H9 (cell line): ENCODE data around the gene SPCS1. TPM values are rescaled to one million over a fixed set of nuclear protein-coding genes. Genes with fewer than 3 reads are reported as not detected.

Source experiments
- DNase-seq: peaks from one replicate; pipeline ENCODE4 v3.0.0-alpha.2; 2017
- H2AFZ ChIP-seq: one replicate; pipeline ENCODE4 v1.6.1; 2013; ENCODE audit warnings: mild to moderate bottlenecking, low read length, control low read depth, moderate library complexity
- H2AK5ac ChIP-seq: 2 replicates; pipeline ENCODE4 v1.6.1; 2013; ENCODE audit warnings: low read length, control low read depth, mixed read lengths; ENCODE audit not compliant: insufficient read length
- H2BK120ac ChIP-seq: one replicate; pipeline ENCODE4 v1.6.1; 2013; ENCODE audit warnings: low read depth, mild to moderate bottlenecking, low read length, control low read depth, inconsistent platforms; ENCODE audit not compliant: poor library complexity, severe bottlenecking
- H2BK12ac ChIP-seq: 2 replicates; pipeline ENCODE4 v1.6.1; 2013; ENCODE audit warnings: low read length, control low read depth, mixed read lengths, low read depth; ENCODE audit not compliant: insufficient read length
- H2BK15ac ChIP-seq: 2 replicates; pipeline ENCODE4 v1.6.1; 2013; ENCODE audit warnings: low read depth, low read length, control low read depth
- H2BK20ac ChIP-seq: one replicate; pipeline ENCODE4 v1.6.1; 2013; ENCODE audit warnings: low read depth, mild to moderate bottlenecking, low read length, control low read depth, inconsistent platforms; ENCODE audit not compliant: poor library complexity, severe bottlenecking
- H2BK5ac ChIP-seq: 2 replicates; pipeline ENCODE4 v1.6.1; 2013; ENCODE audit warnings: low read length, control low read depth, mixed read lengths; ENCODE audit not compliant: insufficient read length
- H3K14ac ChIP-seq: 2 replicates; pipeline ENCODE4 v1.6.1; 2013; ENCODE audit warnings: low read length, control low read depth; ENCODE audit not compliant: insufficient read depth
- H3K18ac ChIP-seq: 2 replicates; pipeline ENCODE4 v1.6.1; 2013; ENCODE audit warnings: low read depth, mild to moderate bottlenecking, mixed read lengths, low read length, control low read depth; ENCODE audit not compliant: insufficient read length
- H3K23ac ChIP-seq: 2 replicates; pipeline ENCODE4 v1.6.1; 2013; ENCODE audit warnings: low read length, control low read depth, mixed read lengths, low read depth; ENCODE audit not compliant: insufficient read length
- H3K23me2 ChIP-seq: 2 replicates; pipeline ENCODE4 v1.6.1; 2013; ENCODE audit warnings: low read depth, mild to moderate bottlenecking, mixed read lengths, low read length, control low read depth; ENCODE audit not compliant: insufficient read length, poor library complexity, severe bottlenecking
- H3K27ac ChIP-seq: 2 replicates; pipeline ENCODE4 v1.5.1; 2013; ENCODE audit warnings: low read length, control low read depth, mixed read lengths, low read depth; ENCODE audit not compliant: insufficient read length
- H3K27me3 ChIP-seq: 2 replicates; pipeline ENCODE4 v1.6.1; 2013; ENCODE audit warnings: low read length, control low read depth, inconsistent platforms; ENCODE audit not compliant: insufficient read depth
- H3K4ac ChIP-seq: 2 replicates; pipeline ENCODE4 v1.6.1; 2013; ENCODE audit warnings: low read depth, mild to moderate bottlenecking, control low read depth, inconsistent platforms, low read length, moderate library complexity
- H3K4me1 ChIP-seq: 2 replicates; pipeline ENCODE4 v1.6.1; 2013; ENCODE audit warnings: low read length, control low read depth, inconsistent platforms; ENCODE audit not compliant: insufficient read depth
- H3K4me2 ChIP-seq: 2 replicates; pipeline ENCODE4 v1.6.1; 2013; ENCODE audit warnings: low read length, control low read depth, mixed read lengths; ENCODE audit not compliant: insufficient read length, insufficient read depth
- H3K56ac ChIP-seq: 2 replicates; pipeline ENCODE4 v1.6.1; 2013; ENCODE audit warnings: low read depth, mild to moderate bottlenecking, mixed read lengths, low read length, control low read depth; ENCODE audit not compliant: insufficient read length
- H3K79me1 ChIP-seq: 2 replicates; pipeline ENCODE4 v1.6.1; 2013; ENCODE audit warnings: low read depth, mild to moderate bottlenecking, moderate library complexity, low read length, control low read depth, inconsistent platforms; ENCODE audit not compliant: insufficient read depth, poor library complexity, severe bottlenecking
- H3K79me2 ChIP-seq: 2 replicates; pipeline ENCODE4 v1.6.1; 2013; ENCODE audit warnings: low read length, control low read depth, inconsistent platforms; ENCODE audit not compliant: insufficient read depth
- H3K9ac ChIP-seq: 2 replicates; pipeline ENCODE4 v1.6.1; 2013; ENCODE audit warnings: low read length, control low read depth, mixed read lengths; ENCODE audit not compliant: insufficient read length; ENCODE audit errors: extremely low read depth
- H3K9me3 ChIP-seq: one replicate; pipeline ENCODE4 v1.6.1; 2013; ENCODE audit warnings: low read depth, low read length, inconsistent platforms; ENCODE audit not compliant: control insufficient read depth
- H3T11ph ChIP-seq: one replicate; pipeline ENCODE4 v1.6.1; 2013; ENCODE audit warnings: mild to moderate bottlenecking, low read length, control low read depth, inconsistent platforms
- H4K20me1 ChIP-seq: one replicate; pipeline ENCODE4 v1.6.1; 2013; ENCODE audit not compliant: control insufficient read depth, insufficient read length, insufficient read depth
- H4K5ac ChIP-seq: 2 replicates; pipeline ENCODE4 v1.6.1; 2013; ENCODE audit warnings: low read depth, mild to moderate bottlenecking, mixed read lengths, low read length, control low read depth; ENCODE audit not compliant: insufficient read length
- H4K8ac ChIP-seq: replicated peaks from 2 replicates; pipeline ENCODE4 v1.6.1; 2013; ENCODE audit warnings: low read length, control low read depth, mixed read lengths, low read depth; ENCODE audit not compliant: insufficient read length
- H4K91ac ChIP-seq: 2 replicates; pipeline ENCODE4 v1.6.1; 2013; ENCODE audit warnings: low read depth, mild to moderate bottlenecking, moderate library complexity, mixed read lengths, low read length, control low read depth; ENCODE audit not compliant: insufficient read length
- H3K27ac Mint-ChIP-seq, 3 experiments: 2 replicates in 2 of 3; 3 replicates in 1 of 3; pipeline ENCODE4 v1.8.0; 2020 to 2021; ENCODE audit warnings: mixed read lengths in 3 of 3, mild to moderate bottlenecking in 1 of 3, moderate library complexity in 1 of 3
- H3K27me3 Mint-ChIP-seq: 2 replicates; pipeline ENCODE4 v1.8.0; 2021; ENCODE audit warnings: low read depth, mild to moderate bottlenecking, moderate library complexity, mixed read lengths
- H3K36me3 Mint-ChIP-seq, 3 experiments: 2 replicates in 2 of 3; 3 replicates in 1 of 3; pipeline ENCODE4 v1.8.0; 2020 to 2021; ENCODE audit warnings: low read depth in 3 of 3, mixed read lengths in 3 of 3; ENCODE audit not compliant: insufficient read depth in 1 of 3
- H3K4me1 Mint-ChIP-seq, 2 experiments: 2 replicates each; pipeline ENCODE4 v1.8.0; 2020; ENCODE audit warnings: mixed read lengths in 2 of 2
- H3K4me3 Mint-ChIP-seq, 2 experiments: 2 replicates in 1 of 2; 3 replicates in 1 of 2; pipeline ENCODE4 v1.8.0; 2020 to 2021; ENCODE audit warnings: mild to moderate bottlenecking in 2 of 2, mixed read lengths in 2 of 2, moderate library complexity in 1 of 2
- H3K9me3 Mint-ChIP-seq, 2 experiments: 2 replicates in 1 of 2; 3 replicates in 1 of 2; pipeline ENCODE4 v1.8.0; 2020; ENCODE audit warnings: mild to moderate bottlenecking in 2 of 2, mixed read lengths in 2 of 2, moderate library complexity in 1 of 2
- CTCF ChIP-seq: fragments of 200-600 bp; sonication (generic); conservative IDR thresholded peaks from 3 replicates; pipeline ENCODE4 v1.8.0; 2021; ENCODE audit warnings: antibody characterized with exemption, mild to moderate bottlenecking
- whole genome bisulfite sequencing: extraction: QIAGEN DNeasy Blood & Tissue Kit; methylation state at CpG from one replicate; pipeline ENCODE4 v1.1.7; 2013; ENCODE audit warnings: missing lambda C conversion rate, low lambda C conversion rate, mixed read lengths; ENCODE audit not compliant: insufficient read length; ENCODE audit errors: extremely low coverage; 5-methylcytosine and 5-hydroxymethylcytosine counted together
- total RNA-seq: library from RNA; stranded (reverse); gene quantifications from 2 replicates; pipeline ENCODE4 v1.2.1, GENCODE V29; 2021

The SPCS1 gene
- total RNA-seq, 1 experiment from 2014 or later, result 106 TPM

DNA sequence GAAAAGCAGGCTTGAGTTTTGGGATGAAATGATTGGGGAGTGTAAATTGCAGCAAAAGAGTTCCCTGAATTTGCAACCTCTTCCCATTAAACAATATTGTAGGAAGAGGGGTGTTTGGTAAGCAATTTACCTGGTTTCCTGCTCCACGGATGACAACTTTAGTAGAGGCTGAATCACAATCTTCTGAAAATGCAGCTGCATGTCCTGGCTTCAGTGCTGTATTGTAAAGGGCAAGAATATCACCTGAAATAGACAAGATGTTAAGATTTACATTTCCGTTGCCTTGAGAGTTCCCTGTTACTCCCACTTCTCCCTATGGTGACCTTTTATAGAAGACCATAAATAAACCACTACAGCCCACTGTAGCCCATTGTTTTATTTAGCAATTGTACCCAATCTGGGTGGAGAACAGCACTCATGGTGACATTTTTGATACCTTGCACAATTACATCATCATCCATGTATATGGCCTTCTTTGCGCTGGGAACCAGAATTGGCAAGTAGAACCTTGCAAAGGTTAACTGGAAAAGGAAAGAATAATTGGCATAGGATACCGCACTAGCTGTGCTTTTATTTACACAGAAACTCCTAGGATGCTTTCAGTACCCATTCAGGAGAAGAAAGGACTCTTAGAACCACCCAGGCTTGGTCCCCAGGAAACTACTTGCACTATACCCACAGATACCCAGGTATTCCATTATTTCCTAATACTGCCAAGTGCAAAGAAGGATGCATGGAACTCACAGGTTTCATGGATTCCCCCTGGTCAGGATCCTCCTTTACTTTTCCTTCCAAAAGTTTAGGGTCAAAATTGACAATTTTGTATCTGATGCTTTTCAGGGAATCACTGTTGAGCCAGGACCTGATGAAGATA is 9.9 kb upstream of the SPCS1 start:
- no peak overlapping the region for H3K4me3 Mint-ChIP-seq
- Histone ChIP-seq H3K56ac (no peak overlapping the region), H4K91ac (no peak overlapping the region), H4K20me1 (no peaks in the 10 kb centered on the region), H2BK20ac (no peak overlapping the region), H3K27ac (no peak overlapping the region), H3K4me1 (no peaks in the 10 kb centered on the region), H4K5ac (no peak overlapping the region), H3K79me2 (no peaks in the 10 kb centered on the region), H2AFZ (no peak overlapping the region), H2BK120ac (no peak overlapping the region), H3K27me3 (no peaks in the 10 kb centered on the region), H2AK5ac (no peak overlapping the region), H3K14ac (no peak overlapping the region), H3K23ac (no peak overlapping the region), H3K9ac (no peak overlapping the region), H3K4ac (no peak overlapping the region), H2BK12ac (no peak overlapping the region), H3K79me1 (no peaks in the 10 kb centered on the region), H2BK15ac (no peak overlapping the region), H3K18ac (no peak overlapping the region), H3K9me3 (no peaks in the 10 kb centered on the region), H3T11ph (no peak overlapping the region), H3K23me2 (no peaks in the 10 kb centered on the region), H3K4me2 (no peak overlapping the region), H2BK5ac (no peak overlapping the region), H4K8ac (no peak overlapping the region)
- no peaks in the 10 kb centered on the region for H3K27me3 Mint-ChIP-seq
- no peak for DNase-seq
- H3K27ac Mint-ChIP-seq, result peak overlapping the region in 1 of 3 experiments; percentile 53; a peak in 1 of 7 replicates
- H3K9me3 Mint-ChIP-seq, result no peaks in the 10 kb centered on the region
- no peak for TF ChIP-seq CTCF
- no CpG with 5 or more reads among the region's 4 CpGs for WGBS
- H3K4me1 Mint-ChIP-seq, result no peaks in the 10 kb centered on the region
- H3K36me3 Mint-ChIP-seq, result peaks cover 32 to 70% (median 60%) of the 10 kb centered on the region in 3 experiments; a peak in 6 of 7 replicates
